ENCODE results near the gene SERPINA6.

- TF ChIP-seq CTCF (IDR thresholded peaks at IDR 0.05 in 2 of 3, conservative IDR thresholded peaks at IDR 0.05 in 1 of 3; ENCODE audit: borderline replicate concordance in 1 of 3, insufficient read depth in 1 of 3, low read depth in 2 of 3, low read length in 2 of 3) = no peak
- TF ChIP-seq YY1 (IDR thresholded peaks at IDR 0.05; ENCODE audit: extremely low read depth, insufficient replicate concordance, low read depth, low read length) = no peak
- no peak for TF ChIP-seq POLR2A (IDR thresholded peaks at IDR 0.05; ENCODE audit: borderline replicate concordance, extremely low read depth, insufficient read depth, insufficient read length)
- no peak for TF ChIP-seq MAX (IDR thresholded peaks at IDR 0.05)
- TF ChIP-seq ATF3 (IDR thresholded peaks at IDR 0.05) = no peak
- no peak for TF ChIP-seq EZH2 (IDR thresholded peaks at IDR 0.05)
- TF ChIP-seq POLR2AphosphoS5 (IDR thresholded peaks at IDR 0.05; ENCODE audit: low read depth, low read length) = no peak
These were observed 30.1 kb downstream of the SERPINA6 start, which contains the start of gene SERPINA10 for GRCh38 chr14:94292872-94293577.

Measured in HCT116 (cell line).